GM21360 (cell line): ENCODE data around the gene LASP1.

Experiments used
- ATAC-seq: cut with Tn5 transposase; IDR thresholded peaks from one replicate; pipeline ENCODE4 v1.9.1; 2021; ENCODE audit warnings: mild to moderate bottlenecking, moderate library complexity; ENCODE audit not compliant: unreplicated experiment

The LASP1 gene

DNA sequence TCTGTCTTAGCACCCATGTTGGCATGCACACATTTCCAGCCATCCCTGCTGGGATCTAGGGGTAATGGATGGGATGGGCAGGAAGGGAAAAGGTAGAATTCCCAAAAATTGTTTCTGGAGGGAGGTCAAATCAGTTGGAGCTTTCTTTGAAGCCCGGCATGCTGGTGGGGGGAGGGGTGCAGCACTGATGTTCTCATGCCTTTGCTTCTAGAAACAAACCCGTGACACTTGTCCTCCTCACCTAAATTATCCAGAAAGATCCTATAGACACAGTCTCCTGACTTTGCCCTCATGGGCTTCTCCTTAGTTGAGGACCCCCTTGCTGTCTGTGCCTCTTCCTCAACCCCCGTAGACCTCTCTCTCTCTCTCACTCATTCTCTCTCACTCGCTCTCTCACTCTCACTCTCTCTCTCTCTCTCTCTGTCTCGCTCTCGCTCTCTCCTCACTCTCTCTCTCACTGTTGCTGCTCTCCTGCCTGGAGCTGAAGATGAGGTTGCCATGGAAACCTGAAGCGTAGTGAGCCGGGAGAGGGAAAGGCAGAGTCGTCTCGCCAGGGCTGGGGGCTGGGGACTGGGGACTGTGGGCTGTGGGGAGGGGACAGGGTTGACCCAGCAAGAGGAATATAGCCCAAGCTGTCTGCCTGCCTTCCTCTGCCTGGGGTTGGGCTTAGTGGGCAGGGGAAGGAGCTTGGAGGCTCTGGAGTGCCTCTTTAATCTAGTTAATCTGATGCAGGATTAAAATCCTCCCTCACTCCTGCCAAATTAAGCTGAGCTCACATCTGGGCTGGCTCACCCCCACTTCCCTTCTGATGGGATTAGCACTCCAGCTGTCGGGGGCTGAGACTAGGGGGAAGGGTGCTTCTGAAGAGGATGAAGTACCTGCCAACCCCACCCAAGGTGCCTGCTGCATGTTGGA lies 16.1 kb downstream of the LASP1 start:
- ATAC-seq, result no peak

DNA sequence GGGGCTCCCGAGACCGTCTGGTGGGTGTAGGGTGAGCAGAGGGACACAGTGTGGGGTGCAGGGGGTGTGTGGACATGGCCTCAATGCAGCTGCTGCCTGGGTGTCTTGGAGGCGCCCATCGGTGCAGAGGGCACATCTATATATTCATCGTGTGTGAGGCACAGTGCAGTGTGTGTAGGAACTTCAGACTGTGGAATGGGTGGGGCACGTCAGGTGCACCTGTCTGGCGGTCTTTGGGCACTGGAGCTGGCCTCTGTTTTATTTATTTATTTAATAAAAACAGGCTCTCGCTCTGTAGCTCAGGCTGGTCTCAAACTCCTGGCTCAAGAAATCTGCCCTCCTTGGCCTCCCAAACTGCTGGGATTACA lies 16.8 kb downstream of the LASP1 start:
- no peak for ATAC-seq

DNA sequence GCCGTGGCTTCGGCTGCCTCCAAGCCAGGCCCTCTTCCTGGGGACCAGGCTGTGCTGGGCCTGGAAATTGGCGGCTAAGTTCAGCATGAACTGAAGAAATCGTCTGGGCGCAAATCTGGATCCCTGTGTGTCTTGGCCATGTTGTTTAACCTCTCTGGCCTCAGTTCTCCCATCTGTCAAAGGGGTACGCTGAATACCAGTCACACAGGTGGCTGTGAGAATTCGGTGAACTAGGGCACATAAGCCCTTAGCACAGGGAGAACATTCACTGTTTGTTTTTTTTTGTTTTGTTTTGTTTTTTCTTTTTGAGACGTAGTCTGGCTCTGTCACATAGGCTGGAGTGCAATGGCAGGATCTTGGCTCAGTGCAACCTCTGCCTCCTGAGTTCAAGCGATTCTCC lies 19.0 kb downstream of the LASP1 start:
- no peak for ATAC-seq

DNA sequence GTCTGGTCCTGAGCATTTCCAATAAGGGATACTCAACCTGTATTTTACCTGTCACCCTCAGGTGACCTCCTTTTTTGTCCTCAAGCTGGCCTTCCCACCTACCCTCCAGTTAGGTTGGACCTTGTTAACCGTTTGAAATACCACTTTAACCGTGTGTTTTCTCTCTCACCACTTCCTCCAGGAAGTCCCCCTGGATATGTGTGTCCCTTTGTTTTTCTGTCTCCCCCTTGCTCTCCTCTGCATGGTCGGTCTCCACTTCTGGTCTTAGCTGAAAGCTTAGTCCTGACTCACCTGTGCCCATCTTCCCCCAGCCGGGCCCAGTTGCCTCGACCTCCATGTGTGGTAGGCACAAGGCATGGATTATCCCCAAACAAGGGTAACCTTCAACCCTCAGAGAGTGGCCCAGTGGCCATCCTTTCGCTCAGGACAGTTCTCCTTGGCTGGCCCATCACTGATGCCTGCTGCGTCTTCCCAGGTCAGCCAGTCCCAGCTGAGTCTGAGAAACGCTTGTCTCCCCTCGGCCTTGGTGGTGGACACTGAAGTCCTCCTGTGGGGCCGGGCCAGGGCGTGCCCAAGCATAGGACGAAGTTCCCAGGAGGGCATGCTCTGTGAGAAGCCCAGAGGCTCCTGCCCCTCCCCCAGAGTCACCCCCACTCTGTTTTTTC lies 20.0 kb downstream of the LASP1 start:
- ATAC-seq, result no peak

DNA sequence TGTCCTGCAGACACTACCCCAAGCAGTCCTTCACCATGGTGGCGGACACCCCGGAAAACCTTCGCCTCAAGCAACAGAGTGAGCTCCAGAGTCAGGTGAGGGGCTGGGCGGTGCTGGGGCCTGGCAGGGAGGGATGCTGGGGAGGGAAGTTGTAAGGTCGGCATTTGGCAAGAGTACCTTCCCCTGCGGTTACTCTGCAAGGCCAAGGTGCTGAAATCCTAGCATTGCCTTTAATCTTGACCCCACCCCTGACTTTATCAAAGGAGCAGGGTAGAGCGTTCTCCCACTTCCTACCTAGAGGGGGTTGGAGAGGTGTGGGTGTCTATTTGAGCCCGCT lies 20.5 kb downstream of the LASP1 start:
- ATAC-seq, result no peak

DNA sequence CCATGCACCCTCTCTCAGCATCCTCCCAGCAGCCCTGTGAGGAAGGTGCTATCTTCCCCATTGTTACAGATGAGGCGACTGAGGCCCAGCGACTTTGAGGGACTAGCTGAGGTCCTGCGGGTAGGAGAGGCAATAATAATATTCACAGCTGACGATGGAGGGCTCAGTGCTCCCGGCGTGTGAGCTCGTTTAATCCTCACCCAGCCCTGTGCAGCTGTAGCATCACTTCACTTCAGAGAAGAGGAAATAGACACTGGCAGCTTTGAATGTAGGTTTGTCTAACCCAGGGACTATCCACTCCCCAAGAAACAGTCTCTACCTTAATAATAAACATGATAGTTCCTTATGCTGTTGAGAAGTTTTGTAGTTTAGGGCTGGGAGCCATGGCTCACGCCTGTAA lies 21.6 kb downstream of the LASP1 start:
- ATAC-seq, result no peak

DNA sequence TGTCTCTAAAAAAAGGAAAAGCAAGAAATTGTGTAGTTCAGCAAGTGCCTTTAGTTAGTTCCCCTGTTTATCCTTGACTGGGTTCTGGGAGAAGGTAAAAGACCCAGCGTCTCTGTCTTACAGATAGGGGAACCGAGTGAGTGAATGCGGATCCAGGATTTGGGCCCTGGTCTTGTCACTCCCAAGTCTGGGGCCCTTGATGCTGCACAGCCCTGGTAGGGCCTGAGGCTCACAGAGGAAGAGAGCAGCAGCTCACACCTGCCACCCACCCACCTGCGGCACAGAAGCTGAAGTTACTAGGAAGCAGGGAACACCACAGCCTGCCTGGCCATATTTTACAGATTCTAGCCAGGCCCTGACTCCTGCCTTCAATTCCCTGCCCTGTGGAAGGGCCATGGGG lies 22.2 kb downstream of the LASP1 start:
- no peak for ATAC-seq

DNA sequence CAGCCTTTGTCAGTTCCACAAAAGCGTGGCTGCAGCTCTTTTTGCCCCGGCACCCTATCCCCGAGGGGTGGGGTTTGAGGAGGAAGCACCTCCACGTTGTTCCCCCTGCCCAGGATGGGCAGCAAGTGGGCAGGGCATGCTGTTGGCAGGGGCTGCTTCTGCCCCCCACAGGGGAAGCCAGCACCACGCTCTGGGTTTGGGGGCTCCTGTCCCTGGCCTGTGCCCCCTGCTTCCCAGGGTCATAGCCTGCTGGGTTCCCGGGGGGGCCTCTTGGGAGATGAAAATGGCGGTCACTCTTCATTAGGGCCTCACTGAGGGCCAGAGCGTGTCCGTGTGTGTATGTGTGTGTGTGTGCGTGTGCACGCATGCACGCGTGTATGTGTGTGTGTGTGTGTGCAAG lies 22.8 kb downstream of the LASP1 start:
- ATAC-seq, result no peak

DNA sequence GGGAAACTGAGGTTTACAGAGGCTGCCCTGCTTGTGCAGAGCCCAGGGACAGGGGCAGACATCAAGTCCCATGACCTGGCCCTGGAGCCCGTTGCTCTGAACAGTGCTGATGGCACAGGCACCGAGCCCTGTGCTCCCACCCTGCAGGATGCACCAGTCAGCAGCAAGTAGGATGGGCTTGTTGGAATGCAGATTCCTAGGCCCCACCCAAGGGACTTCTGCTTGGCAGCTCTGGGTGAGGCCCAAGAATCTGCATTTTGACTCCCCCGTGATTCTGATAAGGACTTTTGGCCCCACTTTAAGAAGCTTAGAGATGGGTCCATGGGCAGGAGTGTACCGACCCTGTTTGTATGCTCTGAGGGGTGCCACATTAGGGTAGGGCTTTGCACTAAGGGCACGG lies 23.3 kb downstream of the LASP1 start:
- ATAC-seq, result no peak

DNA sequence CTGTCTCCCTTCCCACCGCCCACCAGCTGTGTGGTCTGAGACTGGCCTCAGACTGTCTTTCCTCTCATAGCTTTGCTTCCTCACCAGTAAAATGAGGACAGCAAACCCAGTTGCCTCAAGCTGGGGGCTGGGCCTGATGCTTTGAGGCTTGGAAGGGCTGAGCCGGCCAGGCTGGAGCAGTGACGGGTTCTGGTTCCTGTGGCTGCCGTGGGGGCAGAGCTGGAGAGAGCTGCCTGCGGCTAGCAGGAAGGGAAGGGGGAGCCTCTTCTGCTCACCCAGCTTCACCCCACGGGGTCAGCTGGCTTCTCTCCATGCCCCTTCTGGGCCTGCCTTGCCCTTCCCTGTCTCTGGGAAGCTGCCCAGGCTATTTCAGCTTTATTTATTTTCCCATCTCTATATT lies 23.7 kb downstream of the LASP1 start:
- no peak for ATAC-seq

DNA sequence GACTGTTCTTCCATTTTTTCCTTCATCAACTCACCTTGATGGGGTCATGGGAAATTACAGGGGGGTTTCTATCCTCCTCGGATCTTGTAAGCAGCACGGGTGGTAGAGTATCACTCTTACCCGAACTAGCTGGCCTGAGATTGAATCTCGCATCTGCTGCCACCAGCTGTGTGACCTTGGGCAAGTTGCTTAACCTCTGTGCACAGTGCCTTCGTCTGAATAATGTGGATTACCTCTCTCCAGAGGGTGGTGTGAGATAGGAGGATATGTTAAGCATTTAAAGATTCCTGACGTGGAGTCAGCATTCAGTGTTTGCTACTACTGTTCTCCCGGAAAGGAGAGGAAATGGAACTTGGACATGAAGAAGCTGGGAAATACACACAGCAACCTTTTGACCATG lies 24.4 kb downstream of the LASP1 start:
- no peak for ATAC-seq

DNA sequence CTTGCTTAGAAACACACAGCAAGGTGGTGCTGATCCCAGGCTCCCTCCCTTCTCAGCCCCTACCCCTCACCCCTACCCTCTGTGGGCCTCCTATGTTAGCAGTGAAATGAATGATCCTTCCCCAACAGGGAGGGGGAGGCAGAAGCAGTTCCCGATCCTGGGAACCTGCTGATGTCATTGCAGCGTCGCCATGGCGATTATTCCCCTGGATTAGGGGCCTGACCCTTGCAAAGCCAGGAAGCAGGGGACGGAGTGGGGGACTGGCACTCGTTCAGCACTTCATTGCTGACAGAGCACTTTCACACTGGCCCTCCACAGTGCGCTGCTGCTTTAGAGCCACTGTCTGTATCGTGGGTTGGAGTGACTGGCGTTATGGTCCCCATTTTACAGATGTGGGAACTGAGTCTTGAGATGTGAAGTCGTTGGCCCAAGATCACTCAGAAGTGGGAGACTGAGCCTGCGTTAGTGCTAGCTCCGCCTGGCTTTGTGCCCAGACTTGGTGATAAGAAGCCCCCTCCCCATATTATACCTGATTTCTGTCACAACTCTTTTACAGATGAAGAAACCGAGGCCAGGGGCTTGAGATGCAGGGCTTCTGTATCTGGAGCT lies 26.6 kb downstream of the LASP1 start:
- ATAC-seq, result no peak

DNA sequence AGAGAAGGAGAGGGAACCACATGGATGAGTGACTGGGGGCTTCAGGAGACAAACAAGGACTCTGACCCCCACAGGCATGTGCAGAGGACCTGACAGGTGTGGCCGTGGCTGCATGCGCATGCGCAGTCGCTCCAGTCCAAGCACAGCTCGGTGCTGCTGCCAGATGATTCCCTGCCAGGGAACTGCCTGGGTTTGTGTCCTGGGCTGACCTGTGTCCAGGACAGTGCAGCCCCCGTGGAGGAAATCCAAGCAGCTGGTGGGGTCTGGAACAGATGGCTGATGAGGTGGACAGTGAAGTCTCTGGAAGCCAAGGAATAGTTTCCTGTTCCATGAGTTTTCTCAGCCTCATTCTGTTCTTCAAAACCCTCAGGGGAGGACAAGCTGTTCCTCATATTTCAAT lies 27.3 kb downstream of the LASP1 start:
- ATAC-seq, result no peak

DNA sequence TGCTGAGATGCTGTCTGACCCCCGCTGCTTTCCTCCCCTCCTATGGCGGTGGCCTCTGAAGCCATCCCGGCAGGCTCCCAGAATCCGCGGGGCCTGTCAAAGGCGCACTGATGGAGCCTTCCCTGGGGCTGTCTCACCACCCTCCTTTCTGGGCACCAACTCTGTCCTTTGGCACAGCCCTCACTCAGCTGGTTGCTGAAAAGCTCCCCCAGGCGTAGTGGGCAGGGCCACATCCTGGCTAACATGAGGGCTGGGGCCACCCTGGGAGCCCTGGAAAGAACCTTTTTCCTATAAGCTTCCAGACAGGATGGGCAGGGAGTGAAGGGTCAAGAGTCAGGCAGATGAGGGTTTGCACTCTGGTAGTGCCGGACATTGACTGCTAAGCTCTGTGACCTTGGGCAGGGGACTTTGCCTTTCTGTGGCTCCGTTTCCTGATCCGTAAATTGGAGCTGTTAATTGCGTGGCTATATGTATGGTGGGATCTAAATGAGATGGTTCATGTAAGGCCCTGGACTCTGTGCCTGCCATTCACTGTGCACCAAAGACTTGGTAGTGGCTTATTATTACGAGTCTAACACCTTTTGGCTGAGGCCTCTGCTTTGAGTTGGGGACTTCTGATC lies 27.9 kb downstream of the LASP1 start:
- no peak for ATAC-seq

DNA sequence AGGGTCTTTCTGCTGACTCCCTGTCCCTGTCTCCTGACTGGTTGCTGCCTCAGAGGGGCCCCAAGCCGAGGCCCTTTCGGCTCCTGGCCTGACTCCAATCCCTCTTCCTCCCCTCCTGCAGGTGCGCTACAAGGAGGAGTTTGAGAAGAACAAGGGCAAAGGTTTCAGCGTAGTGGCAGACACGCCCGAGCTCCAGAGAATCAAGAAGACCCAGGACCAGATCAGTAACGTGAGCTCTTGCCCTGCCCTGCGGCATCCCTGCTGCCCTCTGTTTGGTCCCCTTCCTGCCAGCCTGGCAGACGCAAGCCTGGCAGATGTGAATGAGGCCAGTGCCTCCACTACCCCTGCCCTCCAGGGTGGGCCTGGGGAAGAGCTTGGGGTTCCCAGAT lies 28.4 kb downstream of the LASP1 start:
- peak; percentile 29 for ATAC-seq

DNA sequence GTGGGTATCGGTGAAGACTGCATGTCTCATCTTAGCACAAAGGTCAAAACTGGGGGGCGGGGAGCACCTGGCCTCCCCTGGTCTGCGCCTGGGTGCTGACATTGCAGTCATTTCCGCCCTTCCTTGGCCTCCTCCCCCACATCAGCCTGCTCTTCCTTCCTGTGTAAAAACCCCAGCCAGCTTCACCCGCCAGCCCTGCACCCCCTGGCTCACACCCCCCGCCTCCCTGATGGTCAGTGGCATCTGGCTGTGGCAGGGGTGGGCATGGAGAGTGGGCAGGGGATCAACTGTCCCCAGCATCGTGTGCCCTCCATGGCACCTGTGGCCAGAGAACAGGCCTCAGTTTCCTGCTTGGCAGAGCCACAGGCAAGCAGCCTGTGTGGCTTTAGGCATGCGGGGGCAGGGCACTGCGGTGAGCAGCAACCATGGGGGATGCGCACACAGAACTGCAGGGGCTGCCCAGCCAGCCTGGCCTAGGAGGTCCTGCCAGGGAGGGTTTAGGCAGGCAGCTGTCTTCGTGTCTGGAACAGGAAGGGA lies 29.0 kb downstream of the LASP1 start:
- peak; percentile 52 for ATAC-seq

DNA sequence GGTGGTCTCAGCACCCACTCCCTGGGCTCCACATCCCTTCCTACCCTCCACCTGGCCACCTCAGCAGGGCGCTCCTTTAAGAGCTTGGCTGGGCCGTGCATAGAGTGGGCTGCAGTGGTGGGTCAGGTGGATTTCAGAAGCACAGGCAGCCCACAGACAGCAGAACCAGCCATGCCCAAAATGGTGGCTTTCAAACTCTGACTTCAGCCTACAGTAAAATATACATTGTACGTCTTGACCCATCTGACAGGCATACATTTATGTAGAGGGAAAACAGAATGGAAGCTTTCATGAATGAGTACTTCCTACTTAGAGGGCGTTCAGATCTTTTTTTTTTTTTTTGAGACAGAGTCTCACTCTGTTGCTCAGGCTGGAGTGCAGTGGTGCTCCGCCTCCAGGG lies 29.6 kb downstream of the LASP1 start:
- ATAC-seq, result no peak

DNA sequence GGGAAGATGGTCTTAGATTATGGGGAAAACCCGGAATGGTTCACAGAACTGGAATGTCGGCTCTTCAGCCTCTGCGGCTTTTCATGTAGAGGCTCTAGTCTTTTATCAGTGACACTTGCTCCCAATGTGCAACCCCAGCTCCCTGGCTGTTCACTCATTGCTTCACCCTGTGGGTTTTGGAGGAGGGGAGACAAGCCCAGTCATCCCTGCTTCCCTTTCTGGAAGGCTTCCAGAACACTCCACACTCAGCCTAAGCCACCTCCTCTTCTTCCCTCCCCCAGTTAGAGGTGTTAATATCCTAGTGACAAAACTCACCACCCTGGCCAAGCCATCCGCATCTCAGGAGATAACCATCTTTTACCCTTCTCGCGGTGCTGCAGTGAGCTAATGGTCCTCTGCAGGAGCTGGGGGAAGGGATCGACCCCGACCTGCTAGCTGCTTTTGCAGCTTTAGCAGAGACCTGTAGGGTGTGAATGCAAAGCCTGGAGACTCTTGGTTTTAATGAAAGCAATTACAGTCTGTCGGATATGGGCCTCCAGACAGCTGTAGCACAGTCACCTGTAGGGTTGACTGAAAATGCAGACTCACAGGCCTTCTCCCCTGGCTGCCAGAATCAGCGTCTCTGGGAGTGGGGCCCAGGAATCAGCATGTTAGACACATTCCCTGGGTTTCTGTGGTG lies 31.3 kb downstream of the LASP1 start:
- ATAC-seq, result no peak

DNA sequence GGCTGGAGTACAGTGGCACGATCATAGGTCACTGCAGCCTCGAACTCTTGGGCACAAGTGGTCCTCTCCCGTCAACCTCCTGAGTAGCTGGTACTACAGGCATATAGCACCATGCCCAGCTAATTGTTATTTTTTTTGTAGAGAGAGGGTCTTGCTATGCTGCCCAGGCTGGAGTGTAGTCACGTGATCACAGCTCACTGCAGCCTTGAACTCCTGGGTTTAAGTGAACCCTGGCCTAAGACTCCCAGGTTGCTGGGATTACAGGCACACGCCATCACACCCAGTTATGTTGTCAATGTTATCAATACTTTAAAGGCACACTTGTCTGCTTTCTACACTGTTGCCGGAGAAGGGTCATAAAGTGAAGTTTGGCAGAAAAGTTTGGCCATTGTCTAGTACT lies 33.5 kb downstream of the LASP1 start:
- ATAC-seq, result no peak

DNA sequence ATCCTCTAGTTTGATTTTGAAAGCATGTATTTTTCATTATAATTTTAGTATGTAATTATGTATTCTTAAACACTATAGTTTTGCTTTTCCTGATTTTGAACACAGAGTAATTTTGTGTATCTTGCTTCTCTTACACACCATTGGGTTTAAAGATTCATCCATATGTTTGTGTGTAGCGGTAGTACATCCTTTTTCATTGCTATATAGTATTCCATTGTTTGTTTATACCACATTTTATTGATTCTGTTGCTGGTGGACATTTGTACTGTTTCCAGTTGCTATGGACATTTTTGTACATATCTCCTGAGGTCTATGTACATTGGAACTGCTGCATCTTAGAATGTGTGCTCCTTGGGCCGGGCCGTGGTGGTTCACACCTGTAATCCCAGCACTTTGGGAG lies 35.0 kb downstream of the LASP1 start:
- ATAC-seq, result no peak

DNA sequence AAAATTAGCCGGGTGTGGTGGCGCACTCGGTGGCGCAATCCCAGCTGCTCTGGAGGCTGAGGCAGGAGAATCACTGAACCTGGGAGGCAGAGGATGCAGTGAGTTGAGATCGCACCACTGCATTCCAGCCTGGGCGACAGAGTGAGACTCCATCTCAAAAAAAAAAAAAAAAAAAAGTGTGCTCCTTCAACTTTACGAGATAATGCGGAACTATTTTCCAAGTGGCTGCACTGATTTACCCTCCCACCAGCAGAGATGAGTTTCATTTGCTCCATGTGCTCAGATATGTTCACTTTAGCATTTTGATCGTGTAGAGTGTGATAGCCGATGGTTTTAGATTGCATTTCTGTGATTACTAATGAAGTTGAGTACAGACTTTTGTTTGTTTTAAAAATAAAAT lies 35.5 kb downstream of the LASP1 start:
- no peak for ATAC-seq
